HEK293T (cell line): ENCODE results near the gene IMP3.

Experiments
- CTCF ChIA-PET: fragments of 350-600 bp; formaldehyde crosslinking; extraction: SDS; loops from one replicate; lab custom pipeline; 2021; ENCODE audit warnings: antibody characterized with exemption, inconsistent platforms; lab: Yijun Ruan, JAX
- POLR2A ChIA-PET: fragments of 350-600 bp; formaldehyde crosslinking; extraction: SDS; loops from one replicate; lab custom pipeline; 2020; ENCODE audit warnings: antibody characterized with exemption, inconsistent platforms; lab: Yijun Ruan, JAX
- DNase-seq: peaks from one replicate; pipeline ENCODE4 v3.0.0; 2012; ENCODE audit warnings: mixed read lengths; ENCODE audit errors: extremely low spot score
- ARNT ChIP-seq: fragments of 450-650 bp; IDR thresholded peaks from 2 replicates; pipeline ENCODE4 v1.6.1; 2017; ENCODE audit warnings: mild to moderate bottlenecking
- BHLHE40 ChIP-seq: fragments of 450-650 bp; IDR thresholded peaks from 2 replicates; pipeline ENCODE4 v1.6.1; 2016; ENCODE audit warnings: mild to moderate bottlenecking, moderate library complexity, borderline replicate concordance
- CTBP1 ChIP-seq: fragments of 450-650 bp; IDR thresholded peaks from 2 replicates; pipeline ENCODE4 v1.6.1; 2016; ENCODE audit warnings: borderline replicate concordance
- ELF4 ChIP-seq: fragments of 450-650 bp; IDR thresholded peaks from 2 replicates; pipeline ENCODE4 v1.6.1; 2017; ENCODE audit warnings: antibody characterized with exemption
- FOXA1 ChIP-seq: fragments of 450-650 bp; IDR thresholded peaks from 2 replicates; pipeline ENCODE4 v1.6.1; 2016; ENCODE audit warnings: mild to moderate bottlenecking
- FOXK2 ChIP-seq: fragments of 450-650 bp; IDR thresholded peaks from 2 replicates; pipeline ENCODE4 v1.6.1; 2016; ENCODE audit warnings: mild to moderate bottlenecking
- FOXM1 ChIP-seq: fragments of 450-650 bp; IDR thresholded peaks from 2 replicates; pipeline ENCODE4 v1.6.1; 2017; ENCODE audit warnings: mild to moderate bottlenecking, borderline replicate concordance
- HDGF ChIP-seq: fragments of 450-650 bp; IDR thresholded peaks from 2 replicates; pipeline ENCODE4 v1.6.1; 2017; ENCODE audit warnings: antibody characterized with exemption, borderline replicate concordance
- L3MBTL2 ChIP-seq: fragments of 450-650 bp; conservative IDR thresholded peaks from 2 replicates; pipeline ENCODE4 v1.6.1; 2016; ENCODE audit warnings: mild to moderate bottlenecking
- LEF1 ChIP-seq: fragments of 450-650 bp; IDR thresholded peaks from 2 replicates; pipeline ENCODE4 v1.6.1; 2017; ENCODE audit warnings: mild to moderate bottlenecking, borderline replicate concordance
- NFRKB ChIP-seq: fragments of 450-650 bp; IDR thresholded peaks from 2 replicates; pipeline ENCODE4 v1.6.1; 2016; ENCODE audit warnings: mild to moderate bottlenecking, moderate library complexity
- PKNOX1 ChIP-seq: fragments of 450-650 bp; IDR thresholded peaks from 2 replicates; pipeline ENCODE4 v1.6.1; 2016
- SP1 ChIP-seq: fragments of 450-650 bp; IDR thresholded peaks from 2 replicates; pipeline ENCODE4 v1.6.1; 2017
- SUZ12 ChIP-seq: fragments of 450-650 bp; IDR thresholded peaks from 2 replicates; pipeline ENCODE4 v1.6.1; 2016; ENCODE audit warnings: mild to moderate bottlenecking
- TARDBP ChIP-seq: fragments of 450-650 bp; IDR thresholded peaks from 2 replicates; pipeline ENCODE4 v1.6.1; 2016
- ZNF384 ChIP-seq: fragments of 450-650 bp; IDR thresholded peaks from 2 replicates; pipeline ENCODE4 v1.6.1; 2016

Gene IMP3

GRCh38 chr15:75622505-75622904 lies 17.5 kb downstream of the IMP3 start:
- ChIA-PET CTCF (no interaction called here), POLR2A (no interaction called here)
- DNase-seq, result no peak
- TF ChIP-seq HDGF, result no peak
- TF ChIP-seq L3MBTL2, result no peak
- no peak for TF ChIP-seq BHLHE40
- no peak for TF ChIP-seq ARNT
- TF ChIP-seq ELF4, result no peak

GRCh38 chr15:75620841-75621391 lies 19.1 kb downstream of the IMP3 start:
- DNase-seq, result no peak
- ChIA-PET POLR2A (interaction anchor here (1.1 to 1.7 kb wide), 4 partner anchors 19 to 169 kb away, joined by 3 to 7 read pairs (median 6); partner anchors contain the start of genes IMP3, SIN3A and SNX33), CTCF (no interaction called here)
- TF ChIP-seq PKNOX1 (no peak), FOXK2 (no peak), SP1 (no peak), L3MBTL2 (no peak), HDGF (no peak), ZNF384 (no peak), ELF4 (no peak), SUZ12 (no peak), TARDBP (no peak), CTBP1 (no peak), FOXM1 (no peak), FOXA1 (no peak)

- ChIA-PET POLR2A (interaction anchor here (1.1 to 2.9 kb wide), 5 partner anchors 20 to 252 kb away, joined by 3 to 10 read pairs (median 7); partner anchors contain the start of genes IMP3, MAN2C1, SIN3A and SNX33), CTCF (no interaction called here)
- DNase-seq, result no peak
- TF ChIP-seq L3MBTL2 (no peak), SP1 (no peak), SUZ12 (no peak), BHLHE40 (no peak), PKNOX1 (no peak), ARNT (no peak), LEF1 (no peak), FOXA1 (no peak), ZNF384 (no peak), ELF4 (no peak), NFRKB (no peak), TARDBP (no peak), CTBP1 (no peak), HDGF (no peak), FOXM1 (no peak), FOXK2 (no peak)
Measured at GRCh38 chr15:75620058-75620820, 19.8 kb downstream of the IMP3 start.

- ChIA-PET CTCF (no interaction called here), POLR2A (interaction anchor here (1.4 kb wide), 1 partner anchor 9 kb away, joined by 5 read pairs; the partner anchor contains the start of gene SNUPN)
- no peak for DNase-seq
- TF ChIP-seq L3MBTL2, result no peak
- no peak for TF ChIP-seq LEF1
- no peak for TF ChIP-seq FOXA1
- TF ChIP-seq PKNOX1, result no peak
- TF ChIP-seq ZNF384, result no peak
- TF ChIP-seq CTBP1, result no peak
- TF ChIP-seq FOXK2, result no peak
- no peak for TF ChIP-seq HDGF
- TF ChIP-seq FOXM1, result no peak
- TF ChIP-seq ELF4, result no peak
Measured at GRCh38 chr15:75616766-75617165, 23.3 kb downstream of the IMP3 start.

- ChIA-PET CTCF (no interaction called here), POLR2A (no interaction called here)
- TF ChIP-seq ZNF384 (no peak), SUZ12 (no peak), FOXK2 (no peak), HDGF (no peak), FOXA1 (no peak), SP1 (no peak), PKNOX1 (no peak), BHLHE40 (no peak), TARDBP (no peak)
- DNase-seq, result no peak
Measured at GRCh38 chr15:75606711-75607699, 33.0 kb downstream of the IMP3 start.
